B cell (primary cell): ENCODE results near the gene GGTLC1. TPM values are rescaled to one million over a fixed set of nuclear protein-coding genes. Genes with fewer than 3 reads are reported as not detected.

ENCODE experiments used
- ATAC-seq: fragments of 200-7000 bp; cut with Tn5 transposase; one replicate; pipeline ENCODE4 v1.10.0; 2021; ENCODE audit warnings: low read depth, mild to moderate bottlenecking, moderate number of reproducible peaks, moderate library complexity
- CTCF ChIA-PET: fragments of 350-600 bp; sonication (Branson Sonifier 250); formaldehyde crosslinking; loops from one replicate; lab custom pipeline; 2021; ENCODE audit warnings: antibody characterized with exemption, inconsistent platforms; lab: Charles Lee
- POLR2A ChIA-PET: fragments of 350-600 bp; sonication (Branson Sonifier 250); formaldehyde crosslinking; loops from one replicate; lab custom pipeline; 2021; ENCODE audit warnings: antibody characterized with exemption; lab: Charles Lee
- DNase-seq: peaks from one replicate; pipeline ENCODE4 v3.0.0; 2013
- H2AFZ ChIP-seq: 2 replicates; pipeline ENCODE4 v1.6.1; 2012; ENCODE audit warnings: mild to moderate bottlenecking, low read depth, low read length; ENCODE audit not compliant: insufficient read depth, poor library complexity, severe bottlenecking
- H3K27ac ChIP-seq, 2 donors: 1 replicate in 1 of 2; 2 replicates in 1 of 2; pipeline ENCODE4 v1.5.1; 2012 to 2013; ENCODE audit warnings: low read length in 2 of 2, mild to moderate bottlenecking in 2 of 2, moderate library complexity in 1 of 2
- H3K27me3 ChIP-seq, 4 experiments: fragments of 200-600 bp in 1 of 4; sonication (generic) in 1 of 4; replicated peaks in 1 of 4; 1 replicate in 2 of 4; 2 replicates in 2 of 4; pipeline versions ENCODE4 v1.6.1 to v1.7.0; 2013 to 2016; ENCODE audit warnings: low read length in 3 of 4, mild to moderate bottlenecking in 2 of 4, mixed read lengths in 1 of 4, moderate library complexity in 1 of 4; ENCODE audit not compliant: insufficient read depth in 4 of 4, control insufficient read depth in 3 of 4; ENCODE audit errors: control extremely low read depth in 1 of 4
- H3K36me3 ChIP-seq, 2 experiments: replicated peaks in 1 of 2; 1 replicate in 1 of 2; 2 replicates in 1 of 2; pipeline versions ENCODE4 v1.6.1 to v1.7.1; 2013; ENCODE audit warnings: low read length in 1 of 2; ENCODE audit not compliant: insufficient read depth in 2 of 2, control insufficient read depth in 1 of 2; ENCODE audit errors: control extremely low read depth in 1 of 2, extremely low read depth in 1 of 2
- H3K4me1 ChIP-seq, 2 donors: fragments of 200-600 bp in 1 of 2; sonication (generic) in 1 of 2; 1 replicate in 1 of 2; 2 replicates in 1 of 2; pipeline versions ENCODE4 v1.5.1 to v1.6.1; 2013 to 2017; ENCODE audit warnings: low read length in 2 of 2; ENCODE audit not compliant: control insufficient read depth in 2 of 2, insufficient read depth in 2 of 2
- H3K4me2 ChIP-seq: replicated peaks from 2 replicates; pipeline ENCODE3; 2012; ENCODE audit warnings: mild to moderate bottlenecking, low read depth, low read length; ENCODE audit not compliant: poor library complexity, severe bottlenecking
- H3K4me3 ChIP-seq, 5 experiments: fragments of 200-600 bp in 1 of 5; sonication (generic) in 1 of 5; 1 replicate in 3 of 5; 2 replicates in 2 of 5; pipeline versions ENCODE4 v1.5.1 to v1.7.0; 2011 to 2016; ENCODE audit warnings: low read length in 4 of 5, mild to moderate bottlenecking in 4 of 5, low read depth in 2 of 5, control low read depth in 1 of 5, moderate library complexity in 1 of 5; ENCODE audit not compliant: insufficient read depth in 1 of 5; ENCODE audit errors: control extremely low read depth in 1 of 5, extremely low read depth in 1 of 5
- H3K79me2 ChIP-seq: fragments of 200-600 bp; sonication (generic); one replicate; pipeline ENCODE4 v1.6.0; 2016; ENCODE audit warnings: low read length; ENCODE audit not compliant: control insufficient read depth, insufficient read depth
- H3K9ac ChIP-seq: fragments of 200-600 bp; sonication (generic); 2 replicates; pipeline ENCODE4 v1.6.1; 2017; ENCODE audit warnings: mild to moderate bottlenecking, low read length, moderate library complexity
- H3K9me3 ChIP-seq, 3 donors: one replicate each; pipeline versions ENCODE4 v1.6.1 to v1.7.1; 2013; ENCODE audit warnings: low read length in 2 of 3; ENCODE audit not compliant: control insufficient read depth in 2 of 3, insufficient read depth in 1 of 3; ENCODE audit errors: control extremely low read depth in 1 of 3
- H4K20me1 ChIP-seq: 2 replicates; pipeline ENCODE4 v1.6.0; 2012; ENCODE audit warnings: mild to moderate bottlenecking, low read length; ENCODE audit not compliant: insufficient read depth, control insufficient read depth, poor library complexity, severe bottlenecking
- H3K27ac Mint-ChIP-seq: one replicate; pipeline ENCODE4 v1.8.0; 2021; ENCODE audit warnings: mixed read lengths
- H3K27me3 Mint-ChIP-seq: one replicate; pipeline ENCODE4 v1.8.0; 2021; ENCODE audit warnings: mixed read lengths
- H3K4me1 Mint-ChIP-seq: one replicate; pipeline ENCODE4 v1.8.0; 2021; ENCODE audit warnings: mixed read lengths
- H3K4me3 Mint-ChIP-seq: one replicate; pipeline ENCODE4 v1.8.0; 2021; ENCODE audit warnings: mixed read lengths
- H3K9me3 Mint-ChIP-seq: one replicate; pipeline ENCODE4 v1.8.0; 2022; ENCODE audit warnings: mixed read lengths; ENCODE audit not compliant: insufficient read depth
- CTCF ChIP-seq: fragments of 200-600 bp; IDR thresholded peaks from one replicate; pipeline ENCODE4 v1.8.0; 2022; ENCODE audit warnings: antibody characterized with exemption, mild to moderate bottlenecking
- EZH2 ChIP-seq: IDR thresholded peaks from 2 replicates; pipeline ENCODE4 v1.6.1; 2012; ENCODE audit warnings: borderline replicate concordance, low read depth, mild to moderate bottlenecking, moderate library complexity, low read length; ENCODE audit not compliant: insufficient read depth, poor library complexity, severe bottlenecking
- WGBS: methylation state at CpG from one replicate; pipeline ENCODE4 v1.1.5; 2013; ENCODE audit warnings: missing lambda C conversion rate; ENCODE audit not compliant: insufficient coverage; 5-methylcytosine and 5-hydroxymethylcytosine counted together
- intact Hi-C: fragments of 100-400 bp; cut with micrococcal nuclease; formaldehyde crosslinking; loops from one replicate; pipeline ENCODE4 v1.10.0; 2022
- polyA plus RNA-seq: library from polyadenylated mRNA; depleted of rRNA; stranded (reverse); fragments of >200 nt; gene quantifications from 2 replicates; pipeline ENCODE4 v1.2.3, GENCODE V29; 2012
- total RNA-seq, 2 donors: library from RNA; stranded (reverse); fragments of 120-200 nt in 1 of 2; gene quantifications; 1 replicate in 1 of 2; 2 replicates in 1 of 2; pipeline versions ENCODE4 v1.2.3 to v1.2.4, GENCODE V29; 2013 to 2022

The GGTLC1 gene
- total and polyA plus RNA-seq, 2 donors (not counting 1 experiment from before 2014, with no cell fraction given) = not detected

- intact Hi-C loops = no loop called here
- H3K4me3 Mint-ChIP-seq = no peak overlapping the region
- H3K4me2 ChIP-seq = no peak overlapping the region
- H2AFZ ChIP-seq = no peak overlapping the region
- no peak for DNase-seq
- no peak overlapping the region for H3K9ac ChIP-seq
- TF ChIP-seq CTCF (no peak), EZH2 (no peak)
- no peak overlapping the region for H3K27ac Mint-ChIP-seq
- no peaks in the 10 kb centered on the region for H3K9me3 ChIP-seq
- no peaks in the 10 kb centered on the region for H3K4me1 Mint-ChIP-seq
- CTCF ChIA-PET = no interaction called here
- H3K27ac ChIP-seq = no peak overlapping the region
- 87% methylated on average over 3 of the region's 3 CpGs for WGBS
- no peaks in the 10 kb centered on the region for H3K36me3 ChIP-seq
- no peaks in the 10 kb centered on the region for H3K4me1 ChIP-seq
- peaks cover under 1% of the 10 kb centered on the region for H3K27me3 Mint-ChIP-seq
- H4K20me1 ChIP-seq = no peaks in the 10 kb centered on the region
- no peaks in the 10 kb centered on the region for H3K79me2 ChIP-seq
- no peak overlapping the region for H3K4me3 ChIP-seq
- H3K9me3 Mint-ChIP-seq = no peaks in the 10 kb centered on the region
- no peaks in the 10 kb centered on the region for H3K27me3 ChIP-seq
- no peak for ATAC-seq
- POLR2A ChIA-PET = no interaction called here
Measured at GRCh38 chr20:24007758-24008157, 19.2 kb upstream of the GGTLC1 start.

GRCh38 chr20:24007073-24007595, 18.6 kb upstream of the GGTLC1 start:
- CTCF ChIA-PET = interaction anchor here (1.4 kb wide), 1 partner anchor 10 kb away, joined by 3 read pairs; no protein-coding TSS in a partner anchor
- intact Hi-C loops = no loop called here
- no peaks in the 10 kb centered on the region for H4K20me1 ChIP-seq

More at GRCh38 chr20:24007073-24007595, 18.6 kb upstream of the GGTLC1 start:
- Mint-ChIP-seq H3K27ac (no peak overlapping the region), H3K9me3 (no peaks in the 10 kb centered on the region), H3K4me3 (no peak overlapping the region), H3K4me1 (no peaks in the 10 kb centered on the region), H3K27me3 (no peaks in the 10 kb centered on the region)
- Histone ChIP-seq H2AFZ (no peak overlapping the region), H3K79me2 (no peaks in the 10 kb centered on the region), H3K9me3 (no peaks in the 10 kb centered on the region), H3K4me1 (no peaks in the 10 kb centered on the region), H3K27ac (no peak overlapping the region), H3K9ac (no peak overlapping the region), H3K4me2 (no peak overlapping the region), H3K36me3 (no peaks in the 10 kb centered on the region), H3K27me3 (no peaks in the 10 kb centered on the region), H3K4me3 (no peak overlapping the region)
- no peak for ATAC-seq
- POLR2A ChIA-PET = no interaction called here
- DNase-seq = no peak
- 98% methylated on average over 5 of the region's 8 CpGs for WGBS
- no peak for TF ChIP-seq CTCF
- TF ChIP-seq EZH2 = no peak
